ENCODE results near the gene SOHLH1.

Gene SOHLH1

GRCh38 chr9:135661816-135662560 lies 37.3 kb downstream of the SOHLH1 start:
- no peak for DNase-seq (ENCODE audit: low read depth, low spot score)

- no peak for DNase-seq (ENCODE audit: low read depth, low spot score)
Observed at GRCh38 chr9:135660407-135660806, 38.9 kb downstream of the SOHLH1 start.

DNA sequence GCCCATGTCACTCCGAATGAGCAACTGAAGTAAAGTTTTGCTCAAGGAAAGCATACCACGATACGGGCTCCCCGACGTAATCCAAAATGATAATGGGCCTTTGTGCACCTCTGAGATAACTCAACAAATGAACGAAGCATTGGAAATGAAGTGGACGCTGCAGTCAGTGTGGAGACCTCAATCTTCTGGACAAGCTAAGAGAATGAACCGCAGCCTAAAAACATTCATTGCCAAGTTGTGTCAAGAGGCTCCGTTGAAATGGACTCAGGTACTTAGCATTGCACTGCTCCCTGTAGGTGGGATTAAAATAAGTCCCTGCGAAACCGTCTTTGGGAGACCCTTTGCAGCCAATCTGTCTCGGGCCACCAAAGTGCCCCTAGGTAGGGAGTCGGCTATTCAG lies 40.0 kb downstream of the SOHLH1 start:
- no peak for DNase-seq (ENCODE audit: low read depth, low spot score)

GRCh38 chr9:135657416-135657815 lies 41.9 kb downstream of the SOHLH1 start:
- DNase-seq (ENCODE audit: low read depth, low spot score): no peak

- no peak for DNase-seq (ENCODE audit: low read depth, low spot score)
Observed at GRCh38 chr9:135655317-135655716, 44.0 kb downstream of the SOHLH1 start.

DNA sequence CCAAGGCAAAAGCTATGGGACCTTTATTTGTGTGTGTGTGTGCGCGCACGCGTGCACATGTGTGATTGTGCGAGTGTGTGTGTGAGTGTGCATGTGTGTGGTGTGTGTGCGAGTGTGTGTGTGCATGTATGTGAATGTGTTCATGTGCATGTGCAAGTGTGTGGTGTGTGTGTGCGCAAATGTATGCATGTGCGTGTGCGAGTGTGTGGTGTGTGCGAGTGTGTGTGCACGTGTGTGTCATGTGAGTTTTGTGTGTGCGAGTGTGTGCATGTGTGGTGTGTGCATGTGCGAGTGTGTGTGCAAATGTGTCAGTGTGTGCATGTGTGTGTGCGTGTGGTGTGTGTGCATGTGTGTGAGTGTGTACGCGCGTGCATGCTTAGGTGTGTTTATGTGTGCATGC lies 48.9 kb downstream of the SOHLH1 start:
- DNase-seq (ENCODE audit: low read depth, low spot score): no peak

DNA sequence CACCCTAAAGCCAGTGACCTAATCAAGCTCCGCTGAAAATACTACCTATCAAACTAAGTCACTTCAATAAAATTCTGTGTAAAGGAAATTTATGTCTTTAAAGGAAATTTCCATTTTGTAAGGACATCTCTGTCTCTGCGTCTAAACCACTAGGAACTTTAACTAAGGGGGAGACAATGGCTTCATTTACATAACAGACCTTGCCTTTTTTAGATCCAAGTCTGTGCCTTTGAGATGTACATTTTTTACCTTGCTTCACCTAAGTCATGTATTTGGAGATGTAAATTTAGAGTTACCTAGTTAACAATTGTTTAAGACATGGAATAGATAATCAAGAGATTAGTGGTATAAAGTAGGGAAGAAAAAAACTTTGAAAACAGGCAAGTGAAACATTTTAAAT lies 49.8 kb downstream of the SOHLH1 start:
- no peak for DNase-seq (ENCODE audit: low read depth, low spot score)

DNA sequence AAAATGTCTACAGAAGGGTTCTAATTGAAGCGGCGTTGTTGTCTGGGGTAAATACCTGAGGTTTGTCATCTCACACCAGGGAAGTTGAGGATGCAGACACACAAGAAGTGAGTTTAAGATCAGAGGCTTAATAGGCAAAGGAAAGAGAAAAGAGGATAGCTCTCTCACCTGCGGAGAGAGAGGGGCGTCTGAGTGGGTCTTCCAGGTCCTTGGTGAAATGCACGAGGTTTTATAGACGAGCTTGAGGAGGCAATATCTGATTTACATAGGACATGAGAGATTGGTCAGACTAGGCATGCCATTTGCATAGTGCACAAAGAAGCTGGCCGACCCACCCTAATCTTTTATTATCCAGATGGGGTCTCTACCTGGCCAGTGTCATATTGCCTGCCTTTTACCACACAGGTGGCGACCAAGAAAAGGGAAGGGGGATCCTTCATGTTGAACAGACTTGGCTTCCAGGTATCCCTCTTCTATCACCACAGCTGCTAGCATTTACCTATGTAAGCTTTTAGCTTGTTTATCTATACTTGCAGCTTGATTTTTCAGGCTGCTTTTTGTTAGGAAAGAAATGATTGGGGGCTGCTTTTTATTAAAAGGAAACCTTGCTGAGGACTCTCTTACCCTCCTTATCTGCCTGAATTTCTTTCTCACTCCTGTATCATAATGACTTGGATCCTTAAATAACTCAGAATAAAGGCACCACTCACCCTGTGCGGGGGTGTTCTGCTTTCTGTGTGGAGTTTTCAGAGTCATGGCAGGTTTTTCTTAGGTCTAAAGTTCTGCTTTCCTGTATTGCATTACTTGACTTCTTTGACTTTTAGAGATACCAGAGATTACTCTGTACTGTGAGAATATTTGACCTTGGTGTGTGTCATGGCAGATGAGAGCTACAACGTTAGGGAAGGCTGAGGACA lies 50.5 kb downstream of the SOHLH1 start:
- DNase-seq (ENCODE audit: low read depth, low spot score): no peak

GRCh38 chr9:135647884-135648283 lies 51.4 kb downstream of the SOHLH1 start:
- no peak for DNase-seq (ENCODE audit: low read depth, low spot score)

DNA sequence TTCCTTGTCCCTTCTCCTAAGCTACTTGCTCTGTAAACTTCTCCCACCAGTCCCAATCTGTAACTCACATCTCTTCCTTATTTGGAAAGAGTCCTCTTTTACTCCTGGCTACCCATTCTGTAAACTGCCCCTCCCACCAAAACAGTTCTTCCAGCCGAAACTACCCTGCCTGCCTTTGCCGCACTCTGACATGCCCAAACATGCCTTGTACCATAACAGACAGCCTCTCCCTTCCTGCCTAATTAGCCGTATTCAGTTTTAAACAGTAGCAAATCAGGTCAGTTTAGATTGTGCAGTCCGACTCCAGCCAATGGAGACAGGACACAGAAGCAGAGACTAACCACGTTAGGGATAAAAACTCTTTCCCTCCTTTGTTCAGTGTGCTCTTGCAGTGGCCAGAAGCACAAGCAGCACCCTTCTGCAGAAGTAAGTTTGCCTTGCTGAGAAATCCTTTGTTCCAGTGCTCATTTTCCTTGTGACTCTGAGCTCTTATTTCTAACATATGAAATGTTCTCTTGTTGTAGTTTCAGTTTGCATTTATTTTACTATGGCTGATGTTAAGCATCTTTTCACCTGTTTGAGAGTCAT lies 54.6 kb downstream of the SOHLH1 start:
- DNase-seq (ENCODE audit: low read depth, low spot score): no peak

Data from activated CD4-positive, CD25-positive, alpha-beta regulatory T cell treated with anti-CD3 and anti-CD28 coated beads, Interleukin-2, amount 50 U/mL, for 16 hours (primary cell).